ENCODE results near the gene DOK5.

- TF ChIP-seq, protein P1, sequence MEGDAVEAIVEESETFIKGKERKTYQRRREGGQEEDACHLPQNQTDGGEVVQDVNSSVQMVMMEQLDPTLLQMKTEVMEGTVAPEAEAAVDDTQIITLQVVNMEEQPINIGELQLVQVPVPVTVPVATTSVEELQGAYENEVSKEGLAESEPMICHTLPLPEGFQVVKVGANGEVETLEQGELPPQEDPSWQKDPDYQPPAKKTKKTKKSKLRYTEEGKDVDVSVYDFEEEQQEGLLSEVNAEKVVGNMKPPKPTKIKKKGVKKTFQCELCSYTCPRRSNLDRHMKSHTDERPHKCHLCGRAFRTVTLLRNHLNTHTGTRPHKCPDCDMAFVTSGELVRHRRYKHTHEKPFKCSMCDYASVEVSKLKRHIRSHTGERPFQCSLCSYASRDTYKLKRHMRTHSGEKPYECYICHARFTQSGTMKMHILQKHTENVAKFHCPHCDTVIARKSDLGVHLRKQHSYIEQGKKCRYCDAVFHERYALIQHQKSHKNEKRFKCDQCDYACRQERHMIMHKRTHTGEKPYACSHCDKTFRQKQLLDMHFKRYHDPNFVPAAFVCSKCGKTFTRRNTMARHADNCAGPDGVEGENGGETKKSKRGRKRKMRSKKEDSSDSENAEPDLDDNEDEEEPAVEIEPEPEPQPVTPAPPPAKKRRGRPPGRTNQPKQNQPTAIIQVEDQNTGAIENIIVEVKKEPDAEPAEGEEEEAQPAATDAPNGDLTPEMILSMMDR (conservative IDR thresholded peaks at IDR 0.05; ENCODE audit: low read length) = no peak
- TF ChIP-seq EZH2phosphoT487 (IDR thresholded peaks at IDR 0.05; ENCODE audit: borderline replicate concordance, low read depth, low read length) = no peak
Observed at GRCh38 chr20:54661880-54662465, 186.6 kb downstream of the DOK5 start.

Measured in OCI-LY7 (cell line).